Thyroid gland (tissue), 4 donors: ENCODE measurements around the gene TOR1A. TPM values are rescaled to one million over a fixed set of nuclear protein-coding genes. Genes with fewer than 3 reads are reported as not detected.

Experiments used
- DNase-seq, 2 donors: peaks; one replicate each; pipeline ENCODE4 v3.0.0-alpha.2; 2019
- H3K27ac ChIP-seq, 3 donors: fragments of 200-600 bp; sonication (generic); 1 replicate in 2 of 3; 2 replicates in 1 of 3; pipeline ENCODE4 v1.5.1; 2016 to 2019; ENCODE audit warnings: mild to moderate bottlenecking in 1 of 3, moderate library complexity in 1 of 3
- H3K27me3 ChIP-seq: fragments of 200-600 bp; sonication (generic); one replicate; pipeline ENCODE4 v1.5.1; 2019
- H3K36me3 ChIP-seq, 2 donors: fragments of 200-600 bp; sonication (generic); one replicate each; pipeline ENCODE4 v1.5.1; 2016 to 2019
- H3K4me1 ChIP-seq, 2 donors: fragments of 200-600 bp; sonication (generic); one replicate each; pipeline ENCODE4 v1.5.1; 2017 to 2019
- H3K4me3 ChIP-seq, 3 donors: fragments of 200-600 bp; sonication (generic); replicated peaks in 1 of 3; 1 replicate in 2 of 3; 2 replicates in 1 of 3; pipeline ENCODE4 v1.5.1; 2016; ENCODE audit warnings: mild to moderate bottlenecking in 1 of 3
- H3K9me3 ChIP-seq: fragments of 200-600 bp; sonication (generic); one replicate; pipeline ENCODE4 v1.5.1; 2017
- CTCF ChIP-seq, 6 experiments: fragments of 200-600 bp in 3 of 6; fragments of 450-650 bp in 3 of 6; sonication (generic) in 3 of 6; IDR thresholded peaks; one replicate each; pipeline ENCODE4 v1.5.1; 2016 to 2019; ENCODE audit warnings: antibody characterized with exemption in 6 of 6, mild to moderate bottlenecking in 2 of 6, inconsistent platforms in 1 of 6, moderate library complexity in 1 of 6
- POLR2A ChIP-seq, 2 donors: fragments of 450-650 bp; IDR thresholded peaks; one replicate each; pipeline ENCODE4 v1.6.1; 2017; ENCODE audit warnings: antibody characterized with exemption in 2 of 2, mild to moderate bottlenecking in 2 of 2, moderate library complexity in 1 of 2
- WGBS, 2 donors: methylation state at CpG; one replicate each; pipeline ENCODE4 v1.1.5; 2017; 5-methylcytosine and 5-hydroxymethylcytosine counted together
- intact Hi-C: fragments of 100-400 bp; cut with DNase I; formaldehyde crosslinking; loops from one replicate; pipeline ENCODE4 v1.15.1; 2023
- total RNA-seq, 4 donors: library from RNA; depleted of rRNA; stranded (reverse); fragments of >200 nt; gene quantifications; one replicate each; pipeline ENCODE4 v1.2.3, GENCODE V29; 2016

Gene TOR1A
- total RNA-seq, 4 donors from 2014 or later = 30.0 to 61.2 (median 42.8) TPM

- WGBS, 2 donors = 94 to 96% methylated on average over 29 to 35 of the region's 48 CpGs
- H3K36me3 ChIP-seq = peaks cover 15 to 21% of the 10 kb centered on the region in 2 donors
- TF ChIP-seq CTCF (IDR thresholded peaks at IDR 0.05) = no peak
- no peak for TF ChIP-seq POLR2A (IDR thresholded peaks at IDR 0.05)
- H3K27ac ChIP-seq = no peak overlapping the region
- no peaks in the 10 kb centered on the region for H3K4me1 ChIP-seq
- no peak overlapping the region for H3K4me3 ChIP-seq
- intact Hi-C loops = no loop called here
- DNase-seq = no peak
- H3K27me3 ChIP-seq = no peaks in the 10 kb centered on the region
- no peaks in the 10 kb centered on the region for H3K9me3 ChIP-seq
Observed at GRCh38 chr9:129868023-129868871, 44.3 kb upstream of the TOR1A start.

GRCh38 chr9:129867136-129868022 lies 43.4 kb upstream of the TOR1A start:
- 77 to 92% methylated on average over 14 to 17 of the region's 17 CpGs for WGBS, 2 donors
- Histone ChIP-seq H3K27ac (no peak overlapping the region), H3K4me1 (no peaks in the 10 kb centered on the region)

GRCh38 chr9:129866394-129867135 lies 42.6 kb upstream of the TOR1A start:
- no peak for DNase-seq
- Histone ChIP-seq H3K4me1 (no peaks in the 10 kb centered on the region), H3K9me3 (no peaks in the 10 kb centered on the region), H3K4me3 (no peak overlapping the region), H3K27me3 (no peaks in the 10 kb centered on the region), H3K27ac (no peak overlapping the region), H3K36me3 (peaks cover 21 to 30% of the 10 kb centered on the region in 2 donors)
- WGBS, 2 donors = 87 to 90% methylated on average over 17 of the region's 17 CpGs
- TF ChIP-seq CTCF (IDR thresholded peaks at IDR 0.05) (no peak), POLR2A (IDR thresholded peaks at IDR 0.05) (no peak)
- intact Hi-C loops = no loop called here

More at GRCh38 chr9:129867136-129868022, 43.4 kb upstream of the TOR1A start:
- H3K27me3 ChIP-seq = no peaks in the 10 kb centered on the region
- no peak overlapping the region for H3K4me3 ChIP-seq
- intact Hi-C loops = no loop called here
- TF ChIP-seq POLR2A (IDR thresholded peaks at IDR 0.05) = no peak
- no peak for TF ChIP-seq CTCF (IDR thresholded peaks at IDR 0.05)
- DNase-seq = no peak
- H3K9me3 ChIP-seq = no peaks in the 10 kb centered on the region
- H3K36me3 ChIP-seq = peaks cover 14 to 25% of the 10 kb centered on the region in 2 donors

GRCh38 chr9:129865668-129866320 lies 41.9 kb upstream of the TOR1A start:
- TF ChIP-seq CTCF (IDR thresholded peaks at IDR 0.05) (no peak), POLR2A (IDR thresholded peaks at IDR 0.05) (no peak)
- intact Hi-C loops = no loop called here
- Histone ChIP-seq H3K4me1 (no peaks in the 10 kb centered on the region), H3K27ac (no peak overlapping the region), H3K36me3 (peaks cover 29 to 38% of the 10 kb centered on the region in 2 donors), H3K4me3 (no peak overlapping the region), H3K27me3 (no peaks in the 10 kb centered on the region), H3K9me3 (no peaks in the 10 kb centered on the region)
- WGBS, 2 donors = 79 to 80% methylated on average over 13 to 14 of the region's 14 CpGs
- no peak for DNase-seq
